ENCODE results near the gene RFC3. TPM values are rescaled to one million over a fixed set of nuclear protein-coding genes. Genes with fewer than 3 reads are reported as not detected.

RFC3 gene, protein sequence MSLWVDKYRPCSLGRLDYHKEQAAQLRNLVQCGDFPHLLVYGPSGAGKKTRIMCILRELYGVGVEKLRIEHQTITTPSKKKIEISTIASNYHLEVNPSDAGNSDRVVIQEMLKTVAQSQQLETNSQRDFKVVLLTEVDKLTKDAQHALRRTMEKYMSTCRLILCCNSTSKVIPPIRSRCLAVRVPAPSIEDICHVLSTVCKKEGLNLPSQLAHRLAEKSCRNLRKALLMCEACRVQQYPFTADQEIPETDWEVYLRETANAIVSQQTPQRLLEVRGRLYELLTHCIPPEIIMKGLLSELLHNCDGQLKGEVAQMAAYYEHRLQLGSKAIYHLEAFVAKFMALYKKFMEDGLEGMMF
- total RNA-seq (10 to 100 TPM in 8 of 9 donors, 1 to 10 TPM in 1; 9.1 to 33.8 (median 18.4) TPM), polyA plus RNA-seq (10 to 100 TPM in 2 of 3 donors, 1 to 10 TPM in 1; 4.4 to 16.1 (median 10.0) TPM)
- long read RNA-seq, donor 1, transcript RFC3-201 (9 exons, 2,402 nt) = major isoform, 6 of 6 reads
- long read RNA-seq, donor 1, partial matches to known transcripts = 0 of 6 reads
- long read RNA-seq, donor 1, other reads (novel, unspliced or antisense) = 0 of 6 reads
- long read RNA-seq, donor 2, partial matches to known transcripts = 0 of 2 reads
- long read RNA-seq, donor 2, other reads (novel, unspliced or antisense) = 0 of 2 reads
- long read RNA-seq, donor 3, partial matches to known transcripts = 0 of 3 reads
- long read RNA-seq, donor 3, other reads (novel, unspliced or antisense) = 0 of 3 reads
- long read RNA-seq, donor 4, transcript RFC3-201 (9 exons, 2,402 nt) = major isoform, 10 of 12 reads
- long read RNA-seq, donor 4, partial matches to known transcripts = 1 of 12 reads
- long read RNA-seq, donor 4, other reads (novel, unspliced or antisense) = 1 of 12 reads
- long read RNA-seq, donor 5, transcript RFC3-201 (9 exons, 2,402 nt) = major isoform, 40 of 55 reads
- long read RNA-seq, donor 5, partial matches to known transcripts = 1 of 55 reads
- long read RNA-seq, donor 5, other reads (novel, unspliced or antisense) = 13 of 55 reads
- long read RNA-seq, donor 6, transcript RFC3-201 (9 exons, 2,402 nt) = major isoform, 11 of 15 reads
- long read RNA-seq, donor 6, partial matches to known transcripts = 1 of 15 reads
- long read RNA-seq, donor 6, other reads (novel, unspliced or antisense) = 2 of 15 reads
- long read RNA-seq, donor 7, partial matches to known transcripts = 0 of 2 reads
- long read RNA-seq, donor 7, other reads (novel, unspliced or antisense) = 0 of 2 reads
- long read RNA-seq, donor 8, transcript RFC3-201 (9 exons, 2,402 nt) = major isoform, 7 of 7 reads
- long read RNA-seq, donor 8, partial matches to known transcripts = 0 of 7 reads
- long read RNA-seq, donor 8, other reads (novel, unspliced or antisense) = 0 of 7 reads
- long read RNA-seq, donor 9, partial matches to known transcripts = 0 of 2 reads
- long read RNA-seq, donor 9, other reads (novel, unspliced or antisense) = 0 of 2 reads
- long read RNA-seq, donor 10, transcript RFC3-201 (9 exons, 2,402 nt) = major isoform, 6 of 6 reads
- long read RNA-seq, donor 10, partial matches to known transcripts = 0 of 6 reads
- long read RNA-seq, donor 10, other reads (novel, unspliced or antisense) = 0 of 6 reads

DNA sequence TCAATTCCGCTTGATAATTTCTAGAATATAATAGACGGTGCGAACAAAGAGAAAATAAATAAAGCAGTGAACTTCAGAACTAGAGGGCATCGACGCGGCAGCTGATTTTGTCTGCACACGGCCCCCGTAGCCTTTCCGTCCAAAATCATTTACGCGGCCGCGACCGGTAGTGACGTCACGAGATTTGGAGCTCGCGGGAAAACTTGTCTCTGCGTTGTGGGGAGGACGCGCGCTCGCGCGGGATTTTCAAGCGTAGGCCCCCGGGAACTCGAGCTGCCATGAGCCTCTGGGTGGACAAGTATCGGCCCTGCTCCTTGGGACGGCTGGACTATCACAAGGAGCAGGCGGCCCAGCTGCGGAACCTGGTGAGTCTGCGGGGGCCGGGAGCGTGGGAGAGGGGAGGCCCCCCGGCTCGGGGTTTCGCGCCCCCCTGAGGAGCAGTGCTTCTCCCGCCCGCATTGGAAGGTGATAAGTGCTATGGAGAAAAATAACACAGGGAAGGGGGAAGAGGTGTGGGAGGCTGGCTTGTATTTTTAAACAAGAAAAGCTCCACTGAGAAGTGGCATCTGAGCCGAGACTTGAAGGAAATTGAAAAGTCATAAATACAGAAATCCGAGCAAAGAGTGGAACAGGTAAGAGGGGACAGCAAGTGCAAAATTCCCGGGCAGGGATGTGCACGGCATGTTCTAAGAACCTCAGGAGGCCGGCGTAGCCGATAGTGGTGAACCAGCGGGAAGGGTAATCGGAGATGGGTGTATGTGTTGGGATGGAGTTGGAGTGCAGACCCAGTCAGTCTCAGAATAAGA lies at the start of gene RFC3:
TSS of gene RFC3 (plus strand) at position 249 of the 806 bp plus-strand sequence. CDS start at position 279, 30 bp downstream.
- 0 to 1% (median 0%) methylated on average over 31 to 50 of the region's 50 CpGs for WGBS, 4 donors
- Histone ChIP-seq H3K4me3 (peak within 1 kb of the TSS; percentile 54 to 97 (median 96)), H3K27ac (peak within 1 kb of the TSS in 4 of 5 donors; percentile 60 to 84 (median 76)), H3K9me3 (replicated peaks in 1 of 3) (no peaks in the 10 kb centered on the region), H3K4me1 (replicated peaks in 1 of 2) (peaks cover 0 to 5% of the 10 kb centered on the region in 2 donors), H3K27me3 (no peaks in the 10 kb centered on the region), H3K36me3 (replicated peaks in 1 of 2) (no peaks in the 10 kb centered on the region)
- intact Hi-C loops (cut with DNase I) = no loop called here
- peak; percentile 95 to 98 (median 96) for DNase-seq
- TF ChIP-seq POLR2A (IDR thresholded peaks at IDR 0.05) = peak in 1 of 2 donors; percentile 55
- TF ChIP-seq, protein P1, sequence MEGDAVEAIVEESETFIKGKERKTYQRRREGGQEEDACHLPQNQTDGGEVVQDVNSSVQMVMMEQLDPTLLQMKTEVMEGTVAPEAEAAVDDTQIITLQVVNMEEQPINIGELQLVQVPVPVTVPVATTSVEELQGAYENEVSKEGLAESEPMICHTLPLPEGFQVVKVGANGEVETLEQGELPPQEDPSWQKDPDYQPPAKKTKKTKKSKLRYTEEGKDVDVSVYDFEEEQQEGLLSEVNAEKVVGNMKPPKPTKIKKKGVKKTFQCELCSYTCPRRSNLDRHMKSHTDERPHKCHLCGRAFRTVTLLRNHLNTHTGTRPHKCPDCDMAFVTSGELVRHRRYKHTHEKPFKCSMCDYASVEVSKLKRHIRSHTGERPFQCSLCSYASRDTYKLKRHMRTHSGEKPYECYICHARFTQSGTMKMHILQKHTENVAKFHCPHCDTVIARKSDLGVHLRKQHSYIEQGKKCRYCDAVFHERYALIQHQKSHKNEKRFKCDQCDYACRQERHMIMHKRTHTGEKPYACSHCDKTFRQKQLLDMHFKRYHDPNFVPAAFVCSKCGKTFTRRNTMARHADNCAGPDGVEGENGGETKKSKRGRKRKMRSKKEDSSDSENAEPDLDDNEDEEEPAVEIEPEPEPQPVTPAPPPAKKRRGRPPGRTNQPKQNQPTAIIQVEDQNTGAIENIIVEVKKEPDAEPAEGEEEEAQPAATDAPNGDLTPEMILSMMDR (IDR thresholded peaks at IDR 0.05) = no peak

DNA sequence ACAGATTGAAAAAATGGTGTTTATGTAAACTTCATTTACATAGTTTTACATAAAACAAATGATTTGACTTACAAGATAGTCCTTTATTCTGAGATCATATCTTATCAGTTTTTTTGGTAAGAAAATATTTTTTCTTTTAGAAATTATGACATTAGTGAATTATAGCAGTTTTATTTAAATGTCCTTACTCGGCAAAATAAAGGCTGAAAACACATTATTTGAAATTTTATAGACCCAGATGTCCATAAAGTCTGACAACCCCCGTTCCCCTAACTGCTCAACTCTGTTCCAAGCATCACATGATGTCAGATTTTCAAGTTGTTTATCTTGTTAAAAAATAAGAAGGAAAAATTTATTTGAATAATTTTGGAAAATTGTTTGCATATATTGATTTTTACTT lies 46.7 kb upstream of the RFC3 start:
- no peaks in the 10 kb centered on the region for H3K4me1 ChIP-seq (replicated peaks in 1 of 2)
- H3K36me3 ChIP-seq (replicated peaks in 1 of 2) = no peaks in the 10 kb centered on the region
- WGBS, 4 donors = 41 to 65% (median 47%) methylated on average over 2 of the region's 2 CpGs
- no peak overlapping the region for H3K4me3 ChIP-seq
- DNase-seq = no peak
- intact Hi-C loops (cut with DNase I) = no loop called here
- H3K9me3 ChIP-seq (replicated peaks in 1 of 3) = no peaks in the 10 kb centered on the region
- TF ChIP-seq, protein P1 (IDR thresholded peaks at IDR 0.05) = no peak
- TF ChIP-seq POLR2A (IDR thresholded peaks at IDR 0.05) = no peak
- H3K27me3 ChIP-seq = no peaks in the 10 kb centered on the region
- H3K27ac ChIP-seq = no peak overlapping the region

DNA sequence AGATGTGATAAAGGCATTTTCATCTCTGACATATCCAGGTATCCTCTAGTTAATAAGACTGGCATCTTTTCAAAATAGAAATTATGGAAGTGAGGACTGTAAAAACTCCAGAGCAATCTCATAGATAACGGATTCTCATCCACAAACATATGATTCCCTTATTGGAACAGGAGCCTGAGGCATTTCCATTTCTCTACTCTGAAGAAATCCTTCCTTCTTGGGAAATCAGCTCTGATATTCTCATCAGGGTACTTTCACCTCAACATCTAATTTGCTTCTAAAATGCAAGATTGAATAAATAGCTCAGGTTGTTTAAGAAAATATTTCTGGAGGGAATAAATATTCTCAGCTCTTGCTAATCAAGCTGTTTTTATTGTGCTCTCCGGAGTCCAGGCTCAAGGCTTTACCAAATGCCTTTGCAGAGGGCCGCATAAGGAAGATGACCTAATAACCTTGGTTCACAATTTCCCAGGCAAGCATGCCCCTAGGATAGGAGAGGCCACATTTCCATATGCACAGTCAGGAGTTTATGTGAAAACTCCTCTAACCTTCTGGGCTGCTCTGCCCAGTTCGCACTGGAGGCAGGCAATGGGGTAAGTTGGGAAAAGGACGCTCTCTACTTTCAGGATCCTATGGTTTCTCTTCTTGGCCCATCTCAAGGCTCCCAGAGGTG lies 44.0 kb upstream of the RFC3 start:
- TF ChIP-seq, protein P1 (IDR thresholded peaks at IDR 0.05) = no peak
- TF ChIP-seq POLR2A (IDR thresholded peaks at IDR 0.05) = no peak
- H3K27ac ChIP-seq = no peak overlapping the region
- intact Hi-C loops (cut with DNase I) = no loop called here
- no peaks in the 10 kb centered on the region for H3K9me3 ChIP-seq (replicated peaks in 1 of 3)
- DNase-seq = no peak
- no peaks in the 10 kb centered on the region for H3K4me1 ChIP-seq (replicated peaks in 1 of 2)
- H3K36me3 ChIP-seq (replicated peaks in 1 of 2) = no peaks in the 10 kb centered on the region
- no peaks in the 10 kb centered on the region for H3K27me3 ChIP-seq
- 68 to 78% (median 75%) methylated on average over 5 of the region's 5 CpGs for WGBS, 4 donors
- no peak overlapping the region for H3K4me3 ChIP-seq

Measured in adrenal gland (tissue), 19 donors.